Parathyroid adenoma (tissue), 2 donors: Measurements from ENCODE around the gene GPRIN3.

ENCODE experiments used
- H2AFZ ChIP-seq: fragments of 300-600 bp; sonication (generic); one replicate; pipeline ENCODE4 v1.7.0; 2017; ENCODE audit warnings: antibody characterized with exemption, mild to moderate bottlenecking
- H3K27ac ChIP-seq: fragments of 300-600 bp; sonication (generic); one replicate; pipeline ENCODE4 v1.7.0; 2017
- H3K27me3 ChIP-seq: fragments of 300-600 bp; sonication (generic); one replicate; pipeline ENCODE4 v1.7.0; 2017; ENCODE audit warnings: low read length; ENCODE audit not compliant: control insufficient read depth, insufficient read depth
- H3K36me3 ChIP-seq: fragments of 300-600 bp; sonication (generic); one replicate; pipeline ENCODE4 v1.7.0; 2017; ENCODE audit warnings: low read length; ENCODE audit not compliant: control insufficient read depth, insufficient read depth
- H3K4me1 ChIP-seq: fragments of 300-600 bp; sonication (generic); one replicate; pipeline ENCODE4 v1.7.0; 2017; ENCODE audit warnings: control low read depth
- H3K4me2 ChIP-seq: fragments of 300-600 bp; sonication (generic); one replicate; pipeline ENCODE4 v1.7.0; 2017; ENCODE audit warnings: low read length
- H3K4me3 ChIP-seq: fragments of 300-600 bp; sonication (generic); one replicate; pipeline ENCODE4 v1.7.0; 2017; ENCODE audit warnings: low read depth, low read length
- H3K79me2 ChIP-seq: fragments of 300-600 bp; sonication (generic); one replicate; pipeline ENCODE4 v1.7.0; 2017; ENCODE audit warnings: control low read depth
- H3K9ac ChIP-seq: fragments of 300-600 bp; sonication (generic); one replicate; pipeline ENCODE4 v1.7.0; 2017; ENCODE audit warnings: mild to moderate bottlenecking
- H3K9me3 ChIP-seq: fragments of 300-600 bp; sonication (generic); one replicate; pipeline ENCODE4 v1.7.0; 2017; ENCODE audit warnings: low read length; ENCODE audit not compliant: control insufficient read depth
- CTCF ChIP-seq: fragments of 300-600 bp; sonication (generic); IDR thresholded peaks from one replicate; pipeline ENCODE4 v1.7.0; 2017; ENCODE audit warnings: antibody characterized with exemption, mild to moderate bottlenecking
- donor health status: primary hyperparathyroidism.

The GPRIN3 gene

GRCh38 chr4:89351201-89351600 is 43.6 kb upstream of the GPRIN3 start:
- Histone ChIP-seq H3K27ac (no peak overlapping the region), H3K4me2 (no peak overlapping the region), H3K4me3 (no peak overlapping the region), H3K4me1 (no peaks in the 10 kb centered on the region), H3K9me3 (no peaks in the 10 kb centered on the region), H3K79me2 (no peaks in the 10 kb centered on the region), H3K9ac (no peak overlapping the region), H3K27me3 (no peaks in the 10 kb centered on the region), H2AFZ (no peak overlapping the region), H3K36me3 (no peaks in the 10 kb centered on the region)
- TF ChIP-seq CTCF, result no peak

- Histone ChIP-seq H3K9me3 (no peaks in the 10 kb centered on the region), H3K27ac (no peak overlapping the region), H3K4me2 (no peak overlapping the region), H3K4me3 (no peak overlapping the region), H3K36me3 (no peaks in the 10 kb centered on the region), H3K4me1 (no peaks in the 10 kb centered on the region), H2AFZ (no peak overlapping the region), H3K79me2 (no peaks in the 10 kb centered on the region), H3K9ac (no peak overlapping the region), H3K27me3 (no peaks in the 10 kb centered on the region)
- TF ChIP-seq CTCF, result no peak
Measured at GRCh38 chr4:89347363-89348025, 39.9 kb upstream of the GPRIN3 start.

GRCh38 chr4:89344571-89344970 is 37.0 kb upstream of the GPRIN3 start:
- no peak for TF ChIP-seq CTCF
- H3K9ac ChIP-seq, result no peak overlapping the region
- H3K79me2 ChIP-seq, result no peaks in the 10 kb centered on the region
- H3K4me2 ChIP-seq, result no peak overlapping the region
- no peak overlapping the region for H3K27ac ChIP-seq
- no peaks in the 10 kb centered on the region for H3K4me1 ChIP-seq
- no peak overlapping the region for H2AFZ ChIP-seq
- H3K36me3 ChIP-seq, result no peaks in the 10 kb centered on the region
- no peak overlapping the region for H3K4me3 ChIP-seq
- no peaks in the 10 kb centered on the region for H3K9me3 ChIP-seq
- H3K27me3 ChIP-seq, result no peaks in the 10 kb centered on the region

- no peaks in the 10 kb centered on the region for H3K9me3 ChIP-seq
- no peaks in the 10 kb centered on the region for H3K27me3 ChIP-seq
- no peak overlapping the region for H2AFZ ChIP-seq
- no peak for TF ChIP-seq CTCF
- no peaks in the 10 kb centered on the region for H3K79me2 ChIP-seq
- H3K4me2 ChIP-seq, result no peak overlapping the region
- no peaks in the 10 kb centered on the region for H3K36me3 ChIP-seq
- H3K9ac ChIP-seq, result no peak overlapping the region
- no peaks in the 10 kb centered on the region for H3K4me1 ChIP-seq
- no peak overlapping the region for H3K27ac ChIP-seq
- no peak overlapping the region for H3K4me3 ChIP-seq
Measured at GRCh38 chr4:89338206-89338605, 30.6 kb upstream of the GPRIN3 start.

- Histone ChIP-seq H3K9ac (no peak overlapping the region), H2AFZ (no peak overlapping the region), H3K27me3 (no peaks in the 10 kb centered on the region), H3K4me2 (no peak overlapping the region), H3K4me1 (no peaks in the 10 kb centered on the region), H3K27ac (no peak overlapping the region), H3K4me3 (no peak overlapping the region), H3K36me3 (no peaks in the 10 kb centered on the region), H3K79me2 (no peaks in the 10 kb centered on the region), H3K9me3 (no peaks in the 10 kb centered on the region)
- TF ChIP-seq CTCF, result no peak
Measured at GRCh38 chr4:89337681-89338080, 30.1 kb upstream of the GPRIN3 start.
